GM23338 (cell line): ENCODE measurements around the gene LPO. TPM values are rescaled to one million over a fixed set of nuclear protein-coding genes. Genes with fewer than 3 reads are reported as not detected.

Experiments
- ATAC-seq: fragments of 200-7000 bp; cut with Tn5 transposase; 3 replicates; pipeline ENCODE4 v1.9.1; 2020
- DNase-seq: peaks from one replicate; pipeline ENCODE4 v3.0.0-alpha.2; 2015; ENCODE audit warnings: low spot score
- H2AFZ ChIP-seq: fragments of 200-600 bp; sonication (generic); 2 replicates; pipeline ENCODE4 v1.8.0; 2016; ENCODE audit warnings: antibody characterized with exemption, mild to moderate bottlenecking, moderate library complexity
- H3F3A ChIP-seq: fragments of 200-600 bp; sonication (generic); replicated peaks from 2 replicates; pipeline ENCODE4 v1.8.0; 2017; ENCODE audit warnings: antibody characterized with exemption, mixed run types, low read depth
- H3K27ac ChIP-seq: fragments of 200-600 bp; sonication (generic); 2 replicates; pipeline ENCODE4 v1.6.1; 2016; ENCODE audit warnings: low read depth
- H3K27me3 ChIP-seq: fragments of 200-600 bp; sonication (generic); 2 replicates; pipeline ENCODE4 v1.8.0; 2016; ENCODE audit warnings: mild to moderate bottlenecking, mixed run types, moderate library complexity; ENCODE audit not compliant: insufficient read depth
- H3K36me3 ChIP-seq: fragments of 200-600 bp; sonication (generic); 2 replicates; pipeline ENCODE4 v1.8.0; 2016; ENCODE audit warnings: mild to moderate bottlenecking; ENCODE audit not compliant: insufficient read depth
- H3K4me1 ChIP-seq: fragments of 200-600 bp; sonication (generic); 2 replicates; pipeline ENCODE4 v1.8.0; 2016; ENCODE audit warnings: mild to moderate bottlenecking, moderate library complexity; ENCODE audit not compliant: insufficient read depth
- H3K4me2 ChIP-seq: fragments of 200-600 bp; sonication (generic); 2 replicates; pipeline ENCODE4 v1.7.1; 2017; ENCODE audit warnings: mixed run types
- H3K4me3 ChIP-seq: fragments of 200-600 bp; sonication (generic); 2 replicates; pipeline ENCODE4 v1.6.1; 2016; ENCODE audit warnings: mixed run types
- H3K79me2 ChIP-seq: fragments of 200-600 bp; sonication (generic); replicated peaks from 2 replicates; pipeline ENCODE4 v1.8.0; 2017; ENCODE audit warnings: mild to moderate bottlenecking; ENCODE audit not compliant: insufficient read depth
- H3K9me2 ChIP-seq: fragments of 200-600 bp; sonication (generic); 2 replicates; pipeline ENCODE4 v1.8.0; 2017; ENCODE audit not compliant: insufficient read depth
- H4K20me1 ChIP-seq: fragments of 200-600 bp; sonication (generic); replicated peaks from 2 replicates; pipeline ENCODE4 v1.8.0; 2017; ENCODE audit warnings: mild to moderate bottlenecking; ENCODE audit not compliant: insufficient read depth
- H3K27ac Mint-ChIP-seq: 2 replicates; pipeline ENCODE4 v1.8.0; 2020; ENCODE audit warnings: inconsistent platforms, mild to moderate bottlenecking, moderate library complexity, mixed read lengths
- H3K27me3 Mint-ChIP-seq: 3 replicates; pipeline ENCODE4 v1.8.0; 2022; ENCODE audit warnings: low read depth, mild to moderate bottlenecking, moderate library complexity, mixed read lengths, inconsistent platforms; ENCODE audit not compliant: insufficient read depth, poor library complexity
- H3K36me3 Mint-ChIP-seq: 3 replicates; pipeline ENCODE4 v1.8.0; 2021; ENCODE audit warnings: low read depth, mild to moderate bottlenecking, inconsistent platforms, moderate library complexity, mixed read lengths
- H3K4me1 Mint-ChIP-seq: 3 replicates; pipeline ENCODE4 v1.8.0; 2020; ENCODE audit warnings: mild to moderate bottlenecking, inconsistent platforms, mixed read lengths
- H3K4me3 Mint-ChIP-seq: 3 replicates; pipeline ENCODE4 v1.8.0; 2021; ENCODE audit warnings: moderate library complexity, mild to moderate bottlenecking, inconsistent platforms, mixed read lengths
- H3K9me3 Mint-ChIP-seq: 3 replicates; pipeline ENCODE4 v1.8.0; 2020; ENCODE audit warnings: moderate library complexity, mild to moderate bottlenecking, inconsistent platforms, mixed read lengths
- CREB1 ChIP-seq: fragments of 250-450 bp; sonication (Bioruptor Pico); IDR thresholded peaks from 2 replicates; pipeline ENCODE4 v1.5.0; 2020; ENCODE audit warnings: low read depth, mild to moderate bottlenecking, moderate library complexity
- EZH2phosphoT487 ChIP-seq: fragments of 200-600 bp; sonication (generic); IDR thresholded peaks from one replicate; pipeline ENCODE4 v1.8.1; 2018; ENCODE audit warnings: antibody characterized with exemption; ENCODE audit not compliant: unreplicated experiment
- JUNB ChIP-seq: IDR thresholded peaks from one replicate; pipeline ENCODE4 v1.6.1; 2016; ENCODE audit warnings: antibody characterized with exemption; ENCODE audit not compliant: unreplicated experiment
- NANOG ChIP-seq: IDR thresholded peaks from 2 replicates; pipeline ENCODE4 v1.6.1; 2016; ENCODE audit warnings: antibody characterized with exemption, borderline replicate concordance
- STAT1 ChIP-seq: IDR thresholded peaks from one replicate; pipeline ENCODE4 v1.6.1; 2016; ENCODE audit warnings: antibody characterized with exemption; ENCODE audit not compliant: unreplicated experiment
- ZNF114 ChIP-seq: fragments of 250-450 bp; sonication (Bioruptor Pico); IDR thresholded peaks from 2 replicates; pipeline ENCODE4 v1.5.0; 2020; ENCODE audit warnings: mild to moderate bottlenecking, moderate library complexity
- polyA plus RNA-seq: library from polyadenylated mRNA; unstranded; fragments of >200 nt; fragmentation: Nextera tagmentation; extraction: Ambion mirVana; gene quantifications from 2 replicates; pipeline ENCODE4 v1.2.1, GENCODE V29; 2016
- total RNA-seq: library from RNA; depleted of rRNA; stranded (reverse); fragments of >200 nt; shearing (Covaris generic); gene quantifications from 2 replicates; pipeline ENCODE4 v1.2.3, GENCODE V29; 2014
- TF ChIP-seq, protein P1 (sequence below), 2 experiments: fragments of 200-600 bp in 1 of 2; sonication (generic) in 1 of 2; conservative IDR thresholded peaks; 2 replicates each; pipeline versions ENCODE4 v1.5.1 to v1.6.1; 2016 to 2017; ENCODE audit warnings: antibody characterized with exemption in 2 of 2, low read depth in 2 of 2, mild to moderate bottlenecking in 2 of 2, moderate library complexity in 1 of 2
- TF ChIP-seq, protein P2 (sequence below): IDR thresholded peaks from one replicate; pipeline ENCODE4 v1.6.1; 2018; ENCODE audit warnings: antibody characterized with exemption; ENCODE audit not compliant: unreplicated experiment
- TF ChIP-seq, protein P3 (sequence below): fragments of 250-450 bp; sonication (Bioruptor Pico); IDR thresholded peaks from 2 replicates; pipeline ENCODE4 v1.5.0; 2020; ENCODE audit warnings: mild to moderate bottlenecking, moderate library complexity

Gene LPO
- total and polyA plus RNA-seq, 2 experiments from 2014 or later = 0.13 to 0.35 TPM

DNA sequence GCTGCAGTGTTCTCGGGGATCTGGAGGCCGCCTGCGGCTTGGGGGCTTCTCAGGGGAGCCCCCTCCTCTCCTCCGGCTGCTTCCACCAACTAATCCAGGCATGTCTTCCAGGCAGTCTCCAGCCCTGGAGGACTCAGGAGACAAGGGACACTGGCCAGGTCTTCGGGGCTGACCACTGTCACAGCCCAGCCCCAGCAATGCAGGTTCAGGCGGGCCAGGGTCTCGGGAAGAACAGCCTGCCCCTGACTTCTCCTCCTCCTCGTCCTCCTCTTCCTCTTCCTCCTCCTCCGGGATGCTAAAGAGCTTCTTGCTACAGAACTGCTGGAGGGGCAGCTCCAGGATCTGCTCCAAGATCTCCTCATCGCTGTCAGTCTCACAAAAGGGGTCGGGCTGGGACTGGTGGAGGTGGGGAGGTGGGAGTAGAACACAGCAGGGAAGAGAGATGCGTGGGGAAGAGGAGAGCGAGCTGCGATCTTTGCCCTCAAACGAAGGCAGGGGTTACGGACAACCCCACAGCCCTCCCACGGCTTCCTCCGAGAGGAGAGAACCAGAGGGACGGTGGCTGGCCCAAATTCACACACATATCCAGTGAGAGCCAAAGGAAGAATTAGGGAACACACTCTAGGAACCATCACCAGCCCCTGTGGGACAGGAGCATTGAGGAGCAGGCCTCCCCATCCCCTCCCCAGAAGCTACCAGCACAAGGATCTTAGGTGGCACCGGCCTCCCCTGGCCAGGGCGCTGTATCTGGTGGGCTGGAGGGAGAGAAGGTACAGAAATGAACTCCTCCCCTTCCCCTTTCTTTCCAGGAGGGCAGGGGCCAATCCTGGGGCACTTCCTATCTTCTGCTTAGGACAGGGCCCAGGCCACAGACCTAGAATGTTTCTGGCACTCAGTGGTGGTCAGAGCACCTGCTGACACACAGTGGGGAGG lies 70.9 kb downstream of the LPO start:
- no peak overlapping the region for H3K4me2 ChIP-seq
- no peak for DNase-seq
- TF ChIP-seq STAT1 (no peak), JUNB (no peak), NANOG (no peak), CREB1 (no peak), EZH2phosphoT487 (no peak), ZNF114 (CRISPR knock-in tag) (no peak)
- TF ChIP-seq, protein P1, sequence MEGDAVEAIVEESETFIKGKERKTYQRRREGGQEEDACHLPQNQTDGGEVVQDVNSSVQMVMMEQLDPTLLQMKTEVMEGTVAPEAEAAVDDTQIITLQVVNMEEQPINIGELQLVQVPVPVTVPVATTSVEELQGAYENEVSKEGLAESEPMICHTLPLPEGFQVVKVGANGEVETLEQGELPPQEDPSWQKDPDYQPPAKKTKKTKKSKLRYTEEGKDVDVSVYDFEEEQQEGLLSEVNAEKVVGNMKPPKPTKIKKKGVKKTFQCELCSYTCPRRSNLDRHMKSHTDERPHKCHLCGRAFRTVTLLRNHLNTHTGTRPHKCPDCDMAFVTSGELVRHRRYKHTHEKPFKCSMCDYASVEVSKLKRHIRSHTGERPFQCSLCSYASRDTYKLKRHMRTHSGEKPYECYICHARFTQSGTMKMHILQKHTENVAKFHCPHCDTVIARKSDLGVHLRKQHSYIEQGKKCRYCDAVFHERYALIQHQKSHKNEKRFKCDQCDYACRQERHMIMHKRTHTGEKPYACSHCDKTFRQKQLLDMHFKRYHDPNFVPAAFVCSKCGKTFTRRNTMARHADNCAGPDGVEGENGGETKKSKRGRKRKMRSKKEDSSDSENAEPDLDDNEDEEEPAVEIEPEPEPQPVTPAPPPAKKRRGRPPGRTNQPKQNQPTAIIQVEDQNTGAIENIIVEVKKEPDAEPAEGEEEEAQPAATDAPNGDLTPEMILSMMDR (conservative IDR thresholded peaks at IDR 0.05; ENCODE audit: low read depth in 2 of 2) = no peak
- TF ChIP-seq, protein P2, sequence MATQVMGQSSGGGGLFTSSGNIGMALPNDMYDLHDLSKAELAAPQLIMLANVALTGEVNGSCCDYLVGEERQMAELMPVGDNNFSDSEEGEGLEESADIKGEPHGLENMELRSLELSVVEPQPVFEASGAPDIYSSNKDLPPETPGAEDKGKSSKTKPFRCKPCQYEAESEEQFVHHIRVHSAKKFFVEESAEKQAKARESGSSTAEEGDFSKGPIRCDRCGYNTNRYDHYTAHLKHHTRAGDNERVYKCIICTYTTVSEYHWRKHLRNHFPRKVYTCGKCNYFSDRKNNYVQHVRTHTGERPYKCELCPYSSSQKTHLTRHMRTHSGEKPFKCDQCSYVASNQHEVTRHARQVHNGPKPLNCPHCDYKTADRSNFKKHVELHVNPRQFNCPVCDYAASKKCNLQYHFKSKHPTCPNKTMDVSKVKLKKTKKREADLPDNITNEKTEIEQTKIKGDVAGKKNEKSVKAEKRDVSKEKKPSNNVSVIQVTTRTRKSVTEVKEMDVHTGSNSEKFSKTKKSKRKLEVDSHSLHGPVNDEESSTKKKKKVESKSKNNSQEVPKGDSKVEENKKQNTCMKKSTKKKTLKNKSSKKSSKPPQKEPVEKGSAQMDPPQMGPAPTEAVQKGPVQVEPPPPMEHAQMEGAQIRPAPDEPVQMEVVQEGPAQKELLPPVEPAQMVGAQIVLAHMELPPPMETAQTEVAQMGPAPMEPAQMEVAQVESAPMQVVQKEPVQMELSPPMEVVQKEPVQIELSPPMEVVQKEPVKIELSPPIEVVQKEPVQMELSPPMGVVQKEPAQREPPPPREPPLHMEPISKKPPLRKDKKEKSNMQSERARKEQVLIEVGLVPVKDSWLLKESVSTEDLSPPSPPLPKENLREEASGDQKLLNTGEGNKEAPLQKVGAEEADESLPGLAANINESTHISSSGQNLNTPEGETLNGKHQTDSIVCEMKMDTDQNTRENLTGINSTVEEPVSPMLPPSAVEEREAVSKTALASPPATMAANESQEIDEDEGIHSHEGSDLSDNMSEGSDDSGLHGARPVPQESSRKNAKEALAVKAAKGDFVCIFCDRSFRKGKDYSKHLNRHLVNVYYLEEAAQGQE = no peak
- TF ChIP-seq, protein P3, sequence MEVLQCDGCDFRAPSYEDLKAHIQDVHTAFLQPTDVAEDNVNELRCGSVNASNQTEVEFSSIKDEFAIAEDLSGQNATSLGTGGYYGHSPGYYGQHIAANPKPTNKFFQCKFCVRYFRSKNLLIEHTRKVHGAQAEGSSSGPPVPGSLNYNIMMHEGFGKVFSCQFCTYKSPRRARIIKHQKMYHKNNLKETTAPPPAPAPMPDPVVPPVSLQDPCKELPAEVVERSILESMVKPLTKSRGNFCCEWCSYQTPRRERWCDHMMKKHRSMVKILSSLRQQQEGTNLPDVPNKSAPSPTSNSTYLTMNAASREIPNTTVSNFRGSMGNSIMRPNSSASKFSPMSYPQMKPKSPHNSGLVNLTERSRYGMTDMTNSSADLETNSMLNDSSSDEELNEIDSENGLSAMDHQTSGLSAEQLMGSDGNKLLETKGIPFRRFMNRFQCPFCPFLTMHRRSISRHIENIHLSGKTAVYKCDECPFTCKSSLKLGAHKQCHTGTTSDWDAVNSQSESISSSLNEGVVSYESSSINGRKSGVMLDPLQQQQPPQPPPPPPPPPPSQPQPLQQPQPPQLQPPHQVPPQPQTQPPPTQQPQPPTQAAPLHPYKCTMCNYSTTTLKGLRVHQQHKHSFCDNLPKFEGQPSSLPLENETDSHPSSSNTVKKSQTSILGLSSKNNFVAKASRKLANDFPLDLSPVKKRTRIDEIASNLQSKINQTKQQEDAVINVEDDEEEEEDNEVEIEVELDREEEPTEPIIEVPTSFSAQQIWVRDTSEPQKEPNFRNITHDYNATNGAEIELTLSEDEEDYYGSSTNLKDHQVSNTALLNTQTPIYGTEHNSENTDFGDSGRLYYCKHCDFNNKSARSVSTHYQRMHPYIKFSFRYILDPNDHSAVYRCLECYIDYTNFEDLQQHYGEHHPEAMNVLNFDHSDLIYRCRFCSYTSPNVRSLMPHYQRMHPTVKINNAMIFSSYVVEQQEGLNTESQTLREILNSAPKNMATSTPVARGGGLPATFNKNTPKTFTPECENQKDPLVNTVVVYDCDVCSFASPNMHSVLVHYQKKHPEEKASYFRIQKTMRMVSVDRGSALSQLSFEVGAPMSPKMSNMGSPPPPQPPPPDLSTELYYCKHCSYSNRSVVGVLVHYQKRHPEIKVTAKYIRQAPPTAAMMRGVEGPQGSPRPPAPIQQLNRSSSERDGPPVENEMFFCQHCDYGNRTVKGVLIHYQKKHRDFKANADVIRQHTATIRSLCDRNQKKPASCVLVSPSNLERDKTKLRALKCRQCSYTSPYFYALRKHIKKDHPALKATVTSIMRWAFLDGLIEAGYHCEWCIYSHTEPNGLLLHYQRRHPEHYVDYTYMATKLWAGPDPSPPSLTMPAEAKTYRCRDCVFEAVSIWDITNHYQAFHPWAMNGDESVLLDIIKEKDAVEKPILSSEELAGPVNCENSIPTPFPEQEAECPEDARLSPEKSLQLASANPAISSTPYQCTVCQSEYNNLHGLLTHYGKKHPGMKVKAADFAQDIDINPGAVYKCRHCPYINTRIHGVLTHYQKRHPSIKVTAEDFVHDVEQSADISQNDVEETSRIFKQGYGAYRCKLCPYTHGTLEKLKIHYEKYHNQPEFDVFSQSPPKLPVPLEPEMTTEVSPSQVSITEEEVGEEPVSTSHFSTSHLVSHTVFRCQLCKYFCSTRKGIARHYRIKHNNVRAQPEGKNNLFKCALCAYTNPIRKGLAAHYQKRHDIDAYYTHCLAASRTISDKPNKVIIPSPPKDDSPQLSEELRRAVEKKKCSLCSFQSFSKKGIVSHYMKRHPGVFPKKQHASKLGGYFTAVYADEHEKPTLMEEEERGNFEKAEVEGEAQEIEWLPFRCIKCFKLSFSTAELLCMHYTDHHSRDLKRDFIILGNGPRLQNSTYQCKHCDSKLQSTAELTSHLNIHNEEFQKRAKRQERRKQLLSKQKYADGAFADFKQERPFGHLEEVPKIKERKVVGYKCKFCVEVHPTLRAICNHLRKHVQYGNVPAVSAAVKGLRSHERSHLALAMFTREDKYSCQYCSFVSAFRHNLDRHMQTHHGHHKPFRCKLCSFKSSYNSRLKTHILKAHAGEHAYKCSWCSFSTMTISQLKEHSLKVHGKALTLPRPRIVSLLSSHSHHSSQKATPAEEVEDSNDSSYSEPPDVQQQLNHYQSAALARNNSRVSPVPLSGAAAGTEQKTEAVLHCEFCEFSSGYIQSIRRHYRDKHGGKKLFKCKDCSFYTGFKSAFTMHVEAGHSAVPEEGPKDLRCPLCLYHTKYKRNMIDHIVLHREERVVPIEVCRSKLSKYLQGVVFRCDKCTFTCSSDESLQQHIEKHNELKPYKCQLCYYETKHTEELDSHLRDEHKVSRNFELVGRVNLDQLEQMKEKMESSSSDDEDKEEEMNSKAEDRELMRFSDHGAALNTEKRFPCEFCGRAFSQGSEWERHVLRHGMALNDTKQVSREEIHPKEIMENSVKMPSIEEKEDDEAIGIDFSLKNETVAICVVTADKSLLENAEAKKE = no peak

More for the DNA sequence above, 70.9 kb downstream of the LPO start:
- no peak overlapping the region for H3K27ac Mint-ChIP-seq
- H4K20me1 ChIP-seq = no peaks in the 10 kb centered on the region
- H3K27ac ChIP-seq = no peak overlapping the region
- no peak for ATAC-seq
- peaks cover 23% of the 10 kb centered on the region for H3K4me1 Mint-ChIP-seq
- peaks cover 3% of the 10 kb centered on the region for H3K27me3 Mint-ChIP-seq
- H3K27me3 ChIP-seq = no peaks in the 10 kb centered on the region
- H2AFZ ChIP-seq = no peak overlapping the region
- no peaks in the 10 kb centered on the region for H3K36me3 ChIP-seq
- H3K4me3 ChIP-seq = no peak overlapping the region
- no peaks in the 10 kb centered on the region for H3F3A ChIP-seq
- no peaks in the 10 kb centered on the region for H3K9me3 Mint-ChIP-seq
- no peaks in the 10 kb centered on the region for H3K79me2 ChIP-seq
- H3K36me3 Mint-ChIP-seq = no peaks in the 10 kb centered on the region
- H3K9me2 ChIP-seq = no peaks in the 10 kb centered on the region
- peaks cover 3% of the 10 kb centered on the region for H3K4me1 ChIP-seq
- H3K4me3 Mint-ChIP-seq = no peak overlapping the region
